CD1c-positive myeloid dendritic cell (primary cell): Measurements from ENCODE around the gene REXO4.

Source experiments
- DNase-seq: peaks from one replicate; pipeline ENCODE4 v3.0.0-alpha.2; 2016; ENCODE audit errors: extremely low spot score

The REXO4 gene

DNA sequence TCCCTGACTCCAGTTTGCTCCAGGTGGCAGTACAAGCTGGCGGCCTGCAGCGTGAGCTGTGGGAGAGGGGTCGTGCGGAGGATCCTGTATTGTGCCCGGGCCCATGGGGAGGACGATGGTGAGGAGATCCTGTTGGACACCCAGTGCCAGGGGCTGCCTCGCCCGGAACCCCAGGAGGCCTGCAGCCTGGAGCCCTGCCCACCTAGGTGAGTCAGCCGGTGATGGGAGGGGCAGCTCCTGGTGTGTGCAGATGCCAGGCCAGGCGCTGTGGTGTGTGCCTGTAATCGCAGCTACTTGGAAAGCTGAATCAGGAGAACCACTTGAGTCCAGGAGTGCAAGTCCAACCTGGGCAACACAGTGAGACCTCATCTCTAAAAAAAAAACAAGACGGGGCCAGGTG, 31.9 kb upstream of the REXO4 start:
- DNase-seq: no peak

DNA sequence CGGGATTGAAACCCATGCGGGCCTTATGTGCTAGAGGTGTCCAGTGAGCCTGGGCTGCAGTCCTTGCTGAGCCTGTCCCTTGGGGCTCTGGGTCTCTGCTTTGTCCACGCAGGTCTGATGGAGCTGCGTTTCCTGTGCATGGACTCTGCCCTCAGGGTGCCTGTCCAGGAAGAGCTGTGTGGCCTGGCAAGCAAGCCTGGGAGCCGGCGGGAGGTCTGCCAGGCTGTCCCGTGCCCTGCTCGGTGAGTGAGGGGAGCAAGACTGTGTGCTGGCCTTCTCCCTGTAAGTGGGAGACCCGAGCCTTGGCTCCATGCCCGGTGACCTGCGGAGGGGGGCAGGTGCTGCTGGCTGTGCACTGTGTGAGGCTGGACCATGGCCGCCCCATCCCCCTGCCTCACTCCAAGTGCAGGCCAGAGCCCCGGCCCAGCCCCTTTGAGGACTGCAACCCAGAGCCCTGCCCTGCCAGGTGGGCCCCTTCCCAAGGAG, 30.7 kb upstream of the REXO4 start:
- DNase-seq: no peak

DNA sequence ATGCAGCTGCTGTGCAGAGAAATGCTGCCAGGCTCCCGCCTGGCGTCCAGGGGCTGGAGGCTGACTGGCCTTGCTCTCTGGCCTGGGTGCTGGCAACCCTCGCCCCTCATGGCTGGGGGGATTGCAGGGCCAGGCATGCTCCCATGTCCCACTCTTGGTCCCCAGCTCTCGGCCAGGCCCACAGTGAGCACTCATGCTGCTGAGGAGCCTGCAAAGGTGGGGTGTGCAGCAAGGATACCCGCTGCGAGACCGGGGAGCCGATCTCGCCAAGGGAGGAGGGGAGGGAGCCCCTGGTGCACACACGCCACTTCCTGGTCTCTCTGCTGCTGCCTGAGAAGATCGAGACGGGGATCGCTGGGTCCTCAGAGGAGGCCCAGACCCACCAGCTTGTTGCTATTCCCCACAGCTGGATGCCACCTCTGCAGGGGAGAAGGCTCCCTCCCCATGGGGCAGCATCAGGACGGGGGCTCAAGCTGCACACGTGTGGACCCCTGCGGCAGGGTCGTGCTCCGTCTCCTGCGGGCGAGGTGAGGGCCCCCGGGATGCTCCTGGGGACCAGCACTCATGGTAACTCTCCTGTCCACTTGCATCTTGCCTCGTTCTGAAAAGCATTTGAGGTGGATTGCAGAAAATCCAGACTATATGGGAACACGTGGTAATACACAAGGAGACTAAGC, 27.6 kb upstream of the REXO4 start:
- no peak for DNase-seq

DNA sequence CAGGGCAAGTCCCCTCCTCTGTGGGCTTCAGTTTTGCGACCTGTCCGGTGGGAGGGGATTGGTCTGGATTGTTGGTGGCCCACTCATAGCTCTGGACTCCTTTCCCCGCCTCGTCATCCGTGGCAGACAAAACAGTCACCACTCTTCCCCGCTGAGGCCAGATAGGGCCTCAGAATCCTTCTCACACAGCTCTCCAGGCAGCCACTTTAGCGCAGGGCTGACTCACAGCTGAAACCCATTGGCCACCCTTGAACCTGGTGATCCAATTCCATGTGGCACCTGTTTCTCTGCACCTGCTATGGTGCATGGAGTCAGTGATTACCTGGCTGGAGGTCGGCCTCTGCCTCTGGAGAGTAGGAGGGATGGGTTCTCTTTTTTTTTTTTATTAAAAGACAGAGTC, 26.2 kb upstream of the REXO4 start:
- DNase-seq: no peak

DNA sequence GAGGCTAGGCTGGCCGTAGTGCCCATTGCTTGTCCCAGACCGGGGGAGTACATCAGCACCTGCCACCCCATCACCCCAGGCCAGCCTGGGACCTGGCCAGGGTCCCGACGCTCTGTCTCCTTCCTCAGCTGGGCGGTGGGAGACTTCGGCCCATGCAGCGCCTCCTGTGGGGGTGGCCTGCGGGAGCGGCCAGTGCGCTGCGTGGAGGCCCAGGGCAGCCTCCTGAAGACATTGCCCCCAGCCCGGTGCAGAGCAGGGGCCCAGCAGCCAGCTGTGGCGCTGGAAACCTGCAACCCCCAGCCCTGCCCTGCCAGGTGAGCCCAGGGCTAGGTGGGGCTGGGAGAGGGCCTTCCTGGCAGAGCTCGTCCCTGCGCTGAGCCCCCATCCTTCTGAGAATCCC, 25.4 kb upstream of the REXO4 start:
- no peak for DNase-seq

DNA sequence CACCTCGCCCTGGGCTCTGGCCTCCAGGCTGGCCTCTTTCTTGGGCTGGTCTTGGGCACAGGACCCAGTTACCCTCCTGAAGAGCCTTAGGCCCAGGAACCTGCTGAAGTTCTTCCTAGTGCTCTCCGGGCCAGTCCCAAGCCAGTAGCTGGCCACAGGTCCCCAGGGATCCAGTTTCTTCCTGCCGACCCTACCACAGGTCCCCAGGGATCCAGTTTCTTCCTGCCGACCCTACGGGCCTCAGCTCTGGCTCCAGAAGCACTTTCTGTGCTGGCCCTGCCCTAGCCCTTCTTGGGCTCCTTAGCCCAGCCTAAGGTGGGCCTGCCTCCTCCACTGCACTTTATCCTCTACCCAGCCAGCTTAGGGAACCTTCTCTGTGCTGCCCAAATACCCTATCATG, 23.8 kb upstream of the REXO4 start:
- DNase-seq: no peak

DNA sequence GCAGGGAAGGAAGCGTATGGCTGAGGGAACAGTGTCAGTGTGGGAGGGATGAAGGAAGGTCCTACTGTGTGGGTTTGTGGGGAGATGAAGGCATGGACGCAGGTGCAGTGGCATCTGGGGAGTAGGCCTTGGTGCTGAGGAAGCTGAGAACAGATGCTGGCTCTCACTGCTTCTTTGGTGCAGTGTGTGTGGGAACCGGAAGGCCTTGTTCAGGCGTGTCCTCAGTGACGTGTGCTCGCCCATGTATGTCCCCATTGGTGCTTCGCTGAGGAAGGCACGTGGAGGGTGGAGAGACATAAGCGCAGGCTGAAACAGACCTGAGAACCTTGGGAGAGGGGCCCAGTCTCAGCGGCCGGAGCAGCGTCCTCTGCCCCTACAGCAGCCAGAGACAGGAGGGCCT, 23.1 kb upstream of the REXO4 start:
- DNase-seq: no peak

DNA sequence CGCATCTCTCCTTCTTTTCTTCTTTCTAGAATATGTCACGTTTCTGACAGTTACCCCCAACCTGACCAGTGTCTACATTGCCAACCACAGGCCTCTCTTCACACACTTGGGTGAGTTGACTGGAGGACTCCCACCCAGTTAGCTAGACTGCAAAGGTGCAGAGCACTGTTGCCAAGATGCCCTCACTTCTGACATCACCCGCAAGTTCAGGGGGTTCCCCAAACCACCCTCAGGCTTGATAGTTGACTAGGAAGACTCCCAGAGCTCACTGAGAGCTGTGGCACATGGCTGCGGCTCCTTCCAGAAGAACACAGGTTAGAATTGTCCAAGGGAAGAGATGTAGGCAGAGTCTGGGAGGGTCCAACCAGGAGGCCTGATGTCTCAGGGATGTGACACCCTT, 21.5 kb upstream of the REXO4 start:
- DNase-seq: no peak

DNA sequence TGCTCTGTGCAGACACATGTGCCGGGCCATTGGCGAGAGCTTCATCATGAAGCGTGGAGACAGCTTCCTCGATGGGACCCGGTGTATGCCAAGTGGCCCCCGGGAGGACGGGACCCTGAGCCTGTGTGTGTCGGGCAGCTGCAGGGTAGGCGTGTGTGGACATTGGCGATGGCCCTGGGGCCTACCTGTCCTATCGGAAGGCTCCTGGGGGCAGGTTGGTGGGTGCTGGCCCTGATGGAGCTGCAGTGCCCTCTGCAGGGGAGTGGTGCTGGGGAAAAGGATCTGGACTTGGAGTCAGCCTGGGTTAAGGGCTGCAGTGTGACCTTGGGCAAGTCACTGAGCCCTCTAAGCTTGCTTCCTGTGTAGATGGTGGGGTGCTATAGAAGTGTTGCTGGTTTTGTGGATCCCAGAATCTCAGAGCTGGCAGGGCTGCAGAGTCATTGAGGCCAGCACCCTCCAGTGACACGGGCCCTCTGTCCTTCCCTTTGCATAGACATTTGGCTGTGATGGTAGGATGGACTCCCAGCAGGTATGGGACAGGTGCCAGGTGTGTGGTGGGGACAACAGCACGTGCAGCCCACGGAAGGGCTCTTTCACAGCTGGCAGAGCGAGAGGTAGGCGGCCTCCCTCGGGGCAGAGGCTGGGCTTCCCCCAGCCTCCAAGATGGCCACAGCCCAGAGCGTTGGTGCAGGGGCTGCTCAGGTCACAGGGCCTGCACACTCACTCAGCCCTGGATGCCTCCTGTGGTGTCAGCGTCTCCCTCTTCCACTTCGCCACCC, 20.1 kb upstream of the REXO4 start:
- no peak for DNase-seq

DNA sequence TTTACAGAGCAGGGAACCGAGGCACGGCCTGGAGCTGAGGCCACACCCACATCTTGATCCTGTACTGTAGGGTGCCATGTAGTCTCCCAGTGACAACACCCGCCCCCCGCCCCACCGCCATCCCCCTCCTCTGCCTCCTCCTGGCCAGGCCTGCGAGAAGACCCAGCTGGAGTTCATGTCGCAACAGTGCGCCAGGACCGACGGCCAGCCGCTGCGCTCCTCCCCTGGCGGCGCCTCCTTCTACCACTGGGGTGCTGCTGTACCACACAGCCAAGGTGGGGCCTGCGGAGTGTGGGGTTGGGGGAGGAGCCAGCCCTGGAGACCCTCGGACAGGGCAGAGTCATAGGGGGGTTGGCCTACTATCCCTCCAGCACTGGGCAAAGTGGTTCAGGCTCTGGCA, 18.9 kb upstream of the REXO4 start:
- no peak for DNase-seq

DNA sequence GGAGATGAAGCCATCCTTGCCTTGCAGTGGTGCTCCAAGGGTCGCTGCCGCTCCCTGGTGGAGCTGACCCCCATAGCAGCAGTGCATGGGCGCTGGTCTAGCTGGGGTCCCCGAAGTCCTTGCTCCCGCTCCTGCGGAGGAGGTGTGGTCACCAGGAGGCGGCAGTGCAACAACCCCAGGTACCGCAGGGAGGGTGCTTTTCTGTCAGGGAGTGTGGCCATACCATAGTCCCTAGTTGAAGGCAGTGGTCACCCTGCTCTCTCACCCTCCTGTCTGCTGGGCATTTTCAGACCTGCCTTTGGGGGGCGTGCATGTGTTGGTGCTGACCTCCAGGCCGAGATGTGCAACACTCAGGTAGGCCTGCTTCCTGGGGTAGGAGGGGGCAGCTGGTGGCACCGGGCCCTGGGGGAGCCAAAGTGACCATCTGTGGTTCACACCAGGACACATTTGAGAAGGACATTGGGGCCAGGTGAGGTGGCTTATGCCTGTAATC, 15.6 kb upstream of the REXO4 start:
- no peak for DNase-seq

DNA sequence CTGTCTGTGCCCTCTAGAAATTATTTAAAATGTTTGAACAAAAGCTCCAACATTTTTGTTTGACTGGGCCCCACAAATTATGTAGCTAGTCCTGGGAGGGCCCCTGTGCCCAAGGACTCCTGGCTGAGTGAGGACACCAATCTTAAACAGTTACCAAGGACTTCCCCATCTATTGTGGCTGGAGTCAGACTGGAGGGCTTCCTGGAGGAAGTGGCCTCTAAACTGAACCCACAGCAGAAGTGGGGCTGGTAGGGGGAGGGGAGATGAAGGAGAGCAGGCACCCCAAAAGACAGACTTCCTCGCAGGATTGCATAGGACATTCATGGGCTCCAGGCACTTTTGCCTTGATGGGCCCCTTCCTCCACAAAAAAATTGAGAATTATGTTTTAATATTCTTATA, 12.4 kb upstream of the REXO4 start:
- DNase-seq: no peak

DNA sequence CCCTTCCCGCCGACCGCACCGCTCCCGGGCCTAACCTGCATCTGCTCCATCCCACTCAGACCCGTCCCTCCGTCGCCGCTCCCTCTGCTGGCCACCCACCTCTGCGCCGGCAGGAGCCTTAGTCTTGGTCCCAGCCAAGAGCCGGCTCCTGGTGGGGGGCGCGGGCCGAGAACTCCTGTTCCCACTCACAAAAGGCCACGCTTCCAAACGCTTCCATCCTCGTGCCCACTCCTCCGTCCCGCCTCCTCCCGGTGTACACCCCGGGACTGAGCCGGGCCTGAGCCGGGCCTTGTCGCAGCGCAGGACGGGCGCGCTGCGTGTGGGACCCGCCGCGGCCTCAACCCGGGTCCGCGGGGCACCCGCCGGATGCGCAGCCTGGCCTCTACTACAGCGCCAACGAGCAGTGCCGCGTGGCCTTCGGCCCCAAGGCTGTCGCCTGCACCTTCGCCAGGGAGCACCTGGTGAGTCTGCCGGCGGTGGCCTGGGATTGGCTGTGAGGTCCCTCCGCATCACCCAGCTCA, 11.9 kb upstream of the REXO4 start:
- no peak for DNase-seq

DNA sequence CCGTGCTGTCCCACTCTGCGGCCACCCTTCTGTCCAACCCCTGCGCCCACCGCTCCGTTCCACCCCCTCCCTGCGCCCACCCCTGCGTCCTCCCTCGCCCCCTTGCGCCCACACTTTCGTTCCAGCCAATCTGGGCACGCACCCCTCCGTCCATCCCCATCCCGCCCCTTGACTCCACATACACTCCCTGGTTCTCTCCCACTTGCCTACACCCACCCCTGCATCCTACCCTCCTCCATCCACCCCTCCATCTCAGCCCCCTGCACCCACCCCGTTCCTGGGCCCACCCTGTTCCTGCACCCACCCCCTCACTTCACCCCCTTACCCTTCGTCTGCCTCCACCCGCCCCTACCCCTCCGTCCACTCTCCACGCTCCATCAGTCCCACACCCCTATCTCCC, 11.4 kb upstream of the REXO4 start:
- no peak for DNase-seq

DNA sequence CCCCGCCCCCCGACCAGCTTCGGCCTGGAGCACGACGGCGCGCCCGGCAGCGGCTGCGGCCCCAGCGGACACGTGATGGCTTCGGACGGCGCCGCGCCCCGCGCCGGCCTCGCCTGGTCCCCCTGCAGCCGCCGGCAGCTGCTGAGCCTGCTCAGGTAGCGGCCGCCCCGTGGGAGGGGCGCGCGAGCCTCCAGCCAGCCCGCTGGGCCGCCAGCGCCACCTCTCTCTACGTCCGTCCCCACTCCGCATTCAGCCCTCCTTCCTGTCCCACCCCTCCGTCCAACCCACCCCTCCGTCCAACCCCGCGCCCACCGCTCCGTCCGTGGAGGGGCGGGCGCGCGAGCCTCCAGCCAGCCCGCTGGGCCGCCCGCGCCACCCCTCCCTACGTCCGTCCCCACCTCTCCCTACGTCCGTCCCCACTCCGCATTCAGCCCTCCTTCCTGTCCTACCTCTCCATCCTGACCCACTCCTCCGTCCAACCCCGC, 10.8 kb upstream of the REXO4 start:
- no peak for DNase-seq

DNA sequence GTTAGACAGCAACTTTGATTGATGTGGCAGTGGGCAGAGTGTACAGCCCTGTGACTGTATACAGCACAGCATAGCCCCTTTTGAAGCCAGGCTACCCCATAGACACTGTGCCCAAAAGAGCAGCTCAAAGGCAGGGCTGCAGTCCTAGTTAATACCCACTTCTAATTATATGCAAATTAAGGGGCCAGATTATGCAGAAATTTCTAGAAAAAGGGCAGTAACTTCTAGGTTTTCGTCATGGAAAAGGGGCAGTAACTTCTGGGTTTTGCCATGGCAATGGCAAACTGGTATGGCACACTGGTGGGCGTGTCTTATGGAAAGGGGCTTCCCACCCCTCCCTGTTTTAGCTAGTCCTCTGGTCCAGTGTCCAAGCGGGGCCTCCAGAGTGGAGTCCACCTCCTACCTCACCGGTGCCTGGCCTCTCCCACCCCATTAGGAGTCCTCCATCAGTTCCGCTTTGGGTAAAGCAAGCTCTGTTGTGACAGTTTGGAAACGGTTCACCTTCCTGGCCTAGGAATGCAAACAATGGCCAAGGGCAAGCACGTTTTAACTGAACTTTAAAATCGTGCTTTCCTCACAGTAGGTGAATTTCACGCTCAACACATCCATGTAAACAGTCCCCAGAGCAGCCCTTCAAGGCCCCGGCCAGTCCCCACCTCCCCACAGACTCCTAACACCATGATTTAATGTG, 10.0 kb upstream of the REXO4 start:
- no peak for DNase-seq

DNA sequence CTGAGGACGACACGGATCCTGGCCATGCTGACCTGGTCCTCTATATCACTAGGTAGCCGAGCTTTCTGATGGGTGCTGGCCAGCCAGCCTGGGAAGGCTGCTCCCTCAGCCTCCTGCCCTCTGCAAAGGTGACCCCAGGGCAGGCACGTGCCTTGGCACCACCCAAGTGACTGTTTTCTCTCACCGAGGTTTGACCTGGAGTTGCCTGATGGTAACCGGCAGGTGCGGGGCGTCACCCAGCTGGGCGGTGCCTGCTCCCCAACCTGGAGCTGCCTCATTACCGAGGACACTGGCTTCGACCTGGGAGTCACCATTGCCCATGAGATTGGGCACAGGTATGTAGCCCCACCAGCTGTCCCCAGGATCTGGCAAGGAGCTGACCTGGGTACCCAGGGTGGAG, 8.2 kb upstream of the REXO4 start:
- no peak for DNase-seq

DNA sequence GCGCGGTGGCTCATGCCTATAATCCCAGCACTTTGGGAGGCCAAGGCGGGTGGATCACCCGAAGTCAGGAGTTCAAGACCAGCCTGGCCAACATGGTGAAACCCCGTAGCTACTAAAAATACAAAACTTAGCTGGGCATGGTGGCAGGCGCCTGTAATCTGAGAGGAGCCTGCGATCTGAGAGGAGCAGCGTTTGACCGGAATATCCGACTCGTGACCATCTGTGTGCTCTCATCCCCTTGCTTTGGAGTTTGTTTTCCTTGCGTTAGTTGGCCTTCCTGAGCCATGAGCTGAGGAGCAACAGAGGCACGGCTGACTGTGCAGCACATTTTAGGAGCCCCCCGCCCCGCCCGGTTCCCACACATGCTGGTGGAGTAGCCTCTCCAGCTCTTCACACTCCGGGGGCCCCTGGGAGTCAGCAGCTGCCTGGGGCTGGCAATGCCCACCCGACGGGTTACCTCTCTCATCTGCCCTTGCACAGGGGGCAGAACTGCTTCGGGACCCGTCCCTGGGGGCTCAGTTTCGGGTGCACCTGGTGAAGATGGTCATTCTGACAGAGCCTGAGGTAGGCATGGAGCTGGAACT, 7.3 kb upstream of the REXO4 start:
- no peak for DNase-seq

DNA sequence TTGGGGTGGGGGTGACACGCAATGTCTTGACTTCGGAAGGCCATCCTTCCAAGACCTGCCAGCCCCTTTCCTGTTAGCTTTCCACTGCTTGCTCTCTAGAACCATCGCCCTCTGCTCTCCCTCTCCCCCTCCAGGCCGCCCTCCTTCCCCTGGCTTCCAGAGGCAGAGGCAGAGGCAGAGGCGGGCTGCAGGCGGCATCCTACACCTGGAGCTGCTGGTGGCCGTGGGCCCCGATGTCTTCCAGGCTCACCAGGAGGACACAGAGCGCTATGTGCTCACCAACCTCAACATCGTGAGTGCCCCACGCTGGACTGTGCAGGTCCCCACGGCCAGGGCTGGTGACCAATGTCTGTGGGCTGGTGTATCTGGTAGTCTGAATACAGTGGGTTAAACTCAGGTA, 6.4 kb upstream of the REXO4 start:
- no peak for DNase-seq

DNA sequence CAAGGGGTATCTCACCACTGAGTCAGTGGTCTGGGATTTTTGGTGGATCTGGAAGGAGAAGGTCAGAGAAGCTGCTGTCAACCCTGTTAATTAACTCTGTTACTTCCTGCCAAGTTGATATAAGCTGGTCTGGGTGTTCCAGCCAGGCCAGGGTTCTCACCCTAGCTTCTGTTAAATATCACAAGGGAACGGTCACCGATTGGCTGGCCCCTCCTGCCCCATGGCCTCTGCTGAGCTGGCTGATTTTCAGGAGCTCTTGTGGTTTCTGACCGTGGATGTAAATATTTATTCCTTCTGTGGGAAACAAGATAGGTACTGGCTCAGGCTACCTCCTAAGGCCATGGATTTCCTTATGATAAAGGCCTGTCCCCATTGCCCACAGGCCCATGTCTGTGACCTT, 5.4 kb upstream of the REXO4 start:
- DNase-seq: no peak

DNA sequence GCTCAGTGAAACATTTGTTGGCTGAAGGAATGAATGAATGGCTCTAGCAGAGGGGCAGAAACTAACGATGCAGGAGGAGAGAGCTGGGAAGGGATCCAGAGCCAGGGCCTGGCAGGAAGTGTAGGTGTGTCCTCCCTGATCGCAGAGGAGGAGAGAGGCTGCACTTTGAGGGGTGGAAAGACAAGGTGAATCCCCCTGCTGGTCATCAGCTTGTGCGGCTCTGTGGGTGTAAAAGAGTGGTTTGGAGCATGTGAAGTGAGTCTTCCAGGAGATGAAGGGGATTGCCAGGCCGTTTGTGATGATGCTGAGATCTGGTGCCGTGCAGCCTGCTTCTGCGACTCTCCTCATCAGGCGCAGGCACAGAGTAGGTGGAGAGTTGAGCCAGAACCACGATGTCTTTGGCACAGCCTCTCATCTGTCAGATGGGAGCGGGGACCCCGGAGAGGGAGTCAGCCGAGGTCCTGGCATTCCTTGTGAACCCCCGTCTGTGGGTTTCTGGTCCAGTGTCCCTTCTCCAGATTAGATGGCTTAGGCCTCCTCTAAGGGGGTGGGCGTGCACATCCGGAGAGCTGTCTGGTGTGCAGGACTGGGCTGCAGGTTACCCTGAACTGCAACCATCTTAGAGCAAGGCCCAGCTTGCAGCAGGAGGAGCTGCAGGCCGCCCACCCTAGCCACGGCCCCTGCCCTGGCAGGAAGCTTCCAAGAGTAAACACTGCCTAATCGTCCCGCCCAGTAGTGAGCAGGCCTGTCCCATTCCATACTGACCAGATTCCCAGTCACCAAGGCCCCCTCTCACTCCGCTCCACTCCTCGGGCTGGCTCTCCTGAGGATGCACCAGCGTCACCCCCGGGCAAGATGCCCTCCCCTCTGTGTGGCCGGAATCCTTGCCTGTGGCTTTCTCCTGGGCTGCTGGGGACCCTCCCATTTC, 4.1 kb upstream of the REXO4 start, which contains the start of gene ADAMTS13:
ADAMTS13 (plus strand) TSS at position 753 of the 928 bp plus-strand sequence; CDS start at position 830, 77 bp downstream.
- DNase-seq: no peak
